ENCODE results near the gene TTLL4.

GRCh38 chr2:218662827-218663226 is 47.8 kb upstream of the TTLL4 start:
- TF ChIP-seq CTCF (IDR thresholded peaks at IDR 0.05) (no peak), POLR2A (IDR thresholded peaks at IDR 0.05) (no peak)

Data from breast epithelium (tissue), 3 donors.